Suppressor macrophage (primary cell): ENCODE results near the gene EFCAB9.
A peak's percentile ranks its signal among the peaks of the same experiment; 100 is the strongest.

ENCODE experiments used
- DNase-seq, 4 experiments: peaks; one replicate each; pipeline ENCODE4 v3.0.0-alpha.2; 2020 to 2022

Gene EFCAB9

GRCh38 chr5:172166030-172166826, 27.7 kb upstream of the EFCAB9 start:
- no peak for DNase-seq

- DNase-seq = peak in 1 of 4 experiments; percentile 1
Observed at GRCh38 chr5:172167895-172168294, 26.1 kb upstream of the EFCAB9 start.

GRCh38 chr5:172168311-172168710, 25.7 kb upstream of the EFCAB9 start:
- peak in 1 of 4 experiments; percentile 1 for DNase-seq

GRCh38 chr5:172169216-172169615, 24.8 kb upstream of the EFCAB9 start:
- no peak for DNase-seq

GRCh38 chr5:172170251-172170701, 23.7 kb upstream of the EFCAB9 start:
- no peak for DNase-seq

- DNase-seq = no peak
Observed at GRCh38 chr5:172171118-172171517, 22.9 kb upstream of the EFCAB9 start.

DNA sequence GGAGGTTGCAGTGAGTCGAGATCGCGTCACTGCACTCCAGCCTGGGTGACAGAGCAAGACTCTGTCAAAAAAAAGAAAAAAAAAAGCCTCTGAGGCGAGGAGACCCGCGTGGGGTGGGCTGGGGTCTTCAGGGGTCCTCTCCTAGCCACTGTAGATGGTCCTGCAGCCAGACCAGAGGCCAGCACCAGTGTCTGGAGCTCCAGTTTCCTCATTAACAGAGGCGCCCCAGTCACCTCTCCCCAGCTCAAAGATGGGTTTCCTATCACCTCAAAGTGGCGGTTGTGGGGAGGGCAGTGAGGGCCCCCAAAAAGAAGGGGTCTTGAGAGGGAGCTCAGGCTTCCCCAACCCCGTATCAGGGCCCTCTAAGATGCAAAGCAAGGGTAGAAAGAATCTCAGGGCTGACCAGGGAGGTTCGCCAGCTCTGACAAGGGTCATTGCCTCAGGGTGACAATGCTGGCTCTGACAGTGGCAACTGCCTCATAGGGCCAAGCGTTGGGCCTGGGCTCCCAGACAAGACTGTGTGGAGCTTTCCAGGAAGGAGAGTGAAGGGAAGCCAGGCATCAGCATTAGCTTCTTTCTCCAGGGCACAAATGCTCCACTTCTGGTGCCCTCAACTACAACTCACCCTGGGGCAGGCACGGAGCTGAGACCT, 20.9 kb upstream of the EFCAB9 start:
- DNase-seq = no peak

DNA sequence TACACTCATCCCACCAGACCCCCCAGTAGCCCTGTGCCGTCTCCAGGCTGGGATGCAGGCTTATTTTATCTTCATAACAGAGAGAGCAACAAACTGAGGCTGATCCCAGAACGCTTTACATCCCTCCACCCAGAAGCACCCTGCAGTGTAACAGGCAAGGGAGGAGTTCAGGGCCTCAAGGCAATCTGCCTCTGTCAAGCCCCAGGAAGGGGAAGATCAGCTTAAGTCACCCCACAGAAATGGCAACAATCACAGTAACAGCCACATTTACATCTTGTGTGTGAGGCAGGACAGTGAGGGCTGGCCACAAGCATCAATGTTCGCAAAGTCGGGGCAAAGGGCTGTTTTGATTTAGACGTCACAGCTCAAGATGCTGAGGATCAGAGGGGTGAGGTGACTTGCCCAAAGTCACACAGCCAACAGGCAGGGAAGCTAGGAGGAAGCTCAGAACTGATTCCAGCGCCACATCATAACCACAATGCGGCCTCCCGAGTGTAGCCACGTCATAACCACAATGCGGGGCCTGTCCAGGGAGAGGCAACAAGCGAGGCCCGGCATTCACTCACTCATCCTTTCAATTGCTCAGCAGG, 20.3 kb upstream of the EFCAB9 start:
- peak; percentile 83 to 91 (median 85) for DNase-seq

DNA sequence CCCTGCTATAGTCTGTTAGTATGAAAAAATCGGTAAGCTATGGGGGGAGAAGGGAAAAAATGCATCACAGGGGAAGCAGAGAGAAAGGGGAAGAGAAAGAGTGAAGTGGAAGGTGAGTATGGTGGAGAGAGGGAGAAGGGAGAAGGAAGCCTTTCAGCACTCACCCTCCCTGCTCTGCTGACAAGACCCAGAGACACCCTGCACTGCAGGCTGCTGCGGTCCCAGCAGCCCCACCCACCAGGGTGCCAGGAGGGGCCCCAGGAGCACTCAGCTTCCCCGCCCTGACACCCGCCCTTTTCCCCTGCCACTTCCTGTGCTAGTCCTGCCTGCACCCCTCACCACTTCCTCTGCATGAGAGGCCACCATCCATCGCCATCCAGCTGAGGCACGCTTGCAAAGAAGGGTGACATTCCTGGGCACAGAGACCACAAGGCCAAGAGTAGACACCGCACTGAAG, 18.7 kb upstream of the EFCAB9 start:
- peak; percentile 79 to 89 (median 88) for DNase-seq

DNA sequence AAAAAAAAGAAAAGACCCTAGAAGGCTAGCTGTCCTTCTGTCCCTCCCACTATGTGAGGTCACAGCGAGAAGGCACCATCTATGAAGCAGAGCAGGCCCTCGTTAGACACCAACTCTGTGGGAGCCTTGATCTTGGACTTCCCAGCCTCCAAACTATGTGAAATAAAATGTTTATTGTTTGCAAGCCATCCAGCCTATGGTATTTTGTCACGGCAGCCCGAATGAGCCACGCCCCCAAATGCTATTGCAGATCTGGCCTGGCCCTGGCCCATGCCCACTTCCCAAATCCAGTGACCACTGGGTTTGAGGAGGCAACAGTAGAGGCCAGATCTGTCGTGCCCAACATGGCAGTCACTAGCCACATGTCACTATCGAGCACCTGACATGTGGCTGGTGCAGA, 16.8 kb upstream of the EFCAB9 start:
- peak; percentile 68 to 80 (median 75) for DNase-seq

GRCh38 chr5:172178301-172178987, 15.5 kb upstream of the EFCAB9 start:
- peak; percentile 49 to 69 (median 58) for DNase-seq

GRCh38 chr5:172178991-172179989, 14.7 kb upstream of the EFCAB9 start:
- peak; percentile 89 to 97 (median 93) for DNase-seq

GRCh38 chr5:172180936-172181335, 13.0 kb upstream of the EFCAB9 start:
- no peak for DNase-seq

DNA sequence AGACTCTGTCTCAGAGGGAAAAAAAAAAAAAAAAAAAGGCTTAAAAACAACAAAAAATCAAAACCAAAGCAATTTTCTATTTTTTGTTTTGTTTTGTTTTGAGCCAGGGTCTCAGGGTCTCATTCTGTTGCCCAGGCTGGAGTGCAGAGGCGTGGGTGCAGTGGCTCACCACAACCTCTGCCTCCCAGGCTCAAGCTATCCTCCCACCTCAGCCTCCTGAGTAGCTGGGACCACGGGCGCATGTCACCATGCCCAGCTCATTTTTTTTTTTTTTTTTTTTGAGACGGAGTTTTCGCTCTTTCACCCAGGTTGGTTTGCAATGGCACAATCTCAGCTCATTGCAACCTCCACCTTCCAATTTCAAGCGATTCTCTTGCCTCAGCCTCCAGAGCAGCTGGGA, 11.7 kb upstream of the EFCAB9 start:
- DNase-seq = no peak

DNA sequence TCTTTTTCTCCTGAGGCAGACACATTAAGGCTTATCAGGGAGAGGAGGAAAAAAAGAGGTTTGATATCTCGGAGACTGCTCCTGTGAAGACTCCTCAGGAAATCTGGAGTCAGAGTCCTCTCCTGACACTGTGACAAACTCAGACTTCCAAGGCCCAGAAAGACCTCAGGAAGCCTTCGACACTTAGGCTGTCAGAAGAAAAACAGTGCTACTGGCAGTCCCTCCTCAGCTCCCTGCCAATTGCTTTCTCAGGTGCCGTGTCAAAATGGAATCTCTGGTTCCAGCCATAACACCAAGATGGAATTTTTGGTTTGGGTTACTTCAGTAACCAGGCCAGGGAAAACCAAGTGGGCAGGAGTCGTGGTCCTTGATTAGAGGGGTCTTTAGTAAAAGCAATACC, 10.1 kb upstream of the EFCAB9 start:
- peak in 1 of 4 experiments; percentile 1 for DNase-seq

DNA sequence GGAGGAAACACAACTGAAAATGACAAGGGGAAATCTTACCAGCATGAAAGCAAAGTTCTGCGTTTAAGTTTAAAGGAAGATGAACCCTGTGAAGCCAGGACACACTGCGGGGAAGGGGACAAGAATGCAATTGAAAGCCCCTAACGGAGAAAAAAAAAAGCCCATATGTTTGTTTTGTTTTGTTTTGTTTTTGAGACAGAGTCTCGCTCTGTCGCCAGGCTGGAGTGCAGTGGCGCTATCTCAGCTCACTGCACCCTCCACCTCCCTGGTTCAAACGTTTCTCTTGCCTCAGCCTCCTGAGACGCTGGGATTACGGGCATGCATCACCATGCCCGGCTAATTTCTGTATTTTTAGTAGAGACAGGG, 8.9 kb upstream of the EFCAB9 start:
- peak in 2 of 4 experiments; percentile 34 to 36 for DNase-seq

DNA sequence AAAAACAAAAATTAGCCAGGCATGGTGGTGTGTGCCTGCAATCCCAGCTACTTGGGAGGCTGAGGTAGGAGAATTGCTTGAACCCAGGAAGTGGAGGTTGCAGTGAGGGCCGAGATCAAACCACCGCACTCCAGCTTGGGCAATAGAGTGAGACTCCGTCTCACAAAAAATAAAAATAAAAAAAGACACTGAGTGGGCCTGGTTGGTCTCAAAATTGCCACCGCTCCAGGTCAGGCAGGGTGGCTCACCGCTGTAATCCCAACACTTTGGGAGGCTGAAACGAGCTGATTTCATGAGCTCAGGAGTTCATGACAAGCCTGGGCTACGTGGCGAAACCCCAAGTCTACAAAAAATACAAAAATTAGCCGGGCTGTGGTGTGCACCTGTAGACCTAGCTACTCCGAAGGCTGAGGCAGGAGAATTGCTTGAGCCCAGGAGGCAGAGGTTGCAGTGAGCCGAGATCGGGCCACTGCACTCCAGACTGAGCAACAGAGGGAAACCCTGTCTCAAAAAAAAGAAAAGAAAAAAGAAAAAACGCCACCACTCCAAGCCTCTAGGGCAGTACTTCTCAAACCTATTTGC, 7.8 kb upstream of the EFCAB9 start:
- peak in 1 of 4 experiments; percentile 28 for DNase-seq

- peak; percentile 87 to 95 (median 90) for DNase-seq
Observed at GRCh38 chr5:172187118-172188032, 6.6 kb upstream of the EFCAB9 start.

- peak; percentile 97 to 99 (median 98) for DNase-seq
Observed at GRCh38 chr5:172188033-172188892, 5.7 kb upstream of the EFCAB9 start, which contains the start of gene STK10. Gene STK10, minus strand, starts transcription at chr5:172188224. Its CDS starts 182 bp downstream, at chr5:172188042.
